K562 (cell line): Measurements from ENCODE around the gene CHCHD1. TPM values are rescaled to one million over a fixed set of nuclear protein-coding genes. Genes with fewer than 3 reads are reported as not detected.

Source experiments
- CREBBP ChIP-seq: IDR thresholded peaks from one replicate; pipeline ENCODE4 v1.6.1; 2012; ENCODE audit warnings: low read depth, mild to moderate bottlenecking, control low read depth, inconsistent platforms, low read length
- DMBX1 ChIP-seq: fragments of 250-450 bp; sonication (Bioruptor Pico); IDR thresholded peaks from 2 replicates; pipeline ENCODE4 v1.8.0; 2022; ENCODE audit warnings: inconsistent platforms, mild to moderate bottlenecking, moderate library complexity, borderline replicate concordance
- ID3 ChIP-seq, 2 experiments: fragments of 250-450 bp in 1 of 2; fragments of 450-650 bp in 1 of 2; sonication (Bioruptor Pico) in 1 of 2; IDR thresholded peaks; 2 replicates each; pipeline versions ENCODE4 v1.6.1 to v1.8.0; 2016 to 2021; ENCODE audit warnings: mild to moderate bottlenecking in 2 of 2, moderate library complexity in 2 of 2, missing compliant biosample characterization in 1 of 2, missing genetic modification characterization in 1 of 2
- MAFF ChIP-seq: IDR thresholded peaks from 2 replicates; pipeline ENCODE4 v1.6.1; 2012; ENCODE audit warnings: low read length, improper control_type of control experiment
- MBD2 ChIP-seq: sonication (generic); IDR thresholded peaks from 2 replicates; pipeline ENCODE4 v1.6.1; 2016; ENCODE audit warnings: low read depth, borderline replicate concordance
- MED1 ChIP-seq: sonication (generic); formaldehyde crosslinking; IDR thresholded peaks from 2 replicates; pipeline ENCODE4 v1.8.1; 2023; ENCODE audit warnings: missing genetic modification reagents, borderline replicate concordance
- NFIX ChIP-seq: fragments of 250-450 bp; sonication (Bioruptor Pico); IDR thresholded peaks from 2 replicates; pipeline ENCODE4 v1.4.0; 2020; ENCODE audit warnings: low read depth, mild to moderate bottlenecking, moderate library complexity
- PHF8 ChIP-seq: fragments of 200-600 bp; sonication (generic); IDR thresholded peaks from 2 replicates; pipeline ENCODE4 v1.6.1; 2012; ENCODE audit warnings: mixed run types, mild to moderate bottlenecking, inconsistent platforms, low read length, moderate library complexity, borderline replicate concordance
- RAD21 ChIP-seq, 2 experiments: fragments of 250-450 bp in 1 of 2; fragments of 450-650 bp in 1 of 2; sonication (Bioruptor Pico) in 1 of 2; formaldehyde crosslinking in 1 of 2; IDR thresholded peaks in 1 of 2; conservative IDR thresholded peaks in 1 of 2; 2 replicates each; pipeline versions ENCODE4 v1.4.0 to v1.8.0; 2020 to 2022; ENCODE audit warnings: mild to moderate bottlenecking in 2 of 2, moderate library complexity in 1 of 2
- SMAD1 ChIP-seq: fragments of 150-350 bp; IDR thresholded peaks from 2 replicates; pipeline ENCODE4 v1.6.1; 2014; ENCODE audit warnings: low read length, low read depth; ENCODE audit not compliant: partially characterized antibody
- STAT6 ChIP-seq: sonication (generic); formaldehyde crosslinking; IDR thresholded peaks from 2 replicates; pipeline ENCODE4 v1.8.1; 2023; ENCODE audit warnings: mild to moderate bottlenecking, missing genetic modification reagents
- TAF15 ChIP-seq: fragments of 200-400 bp; formaldehyde crosslinking; IDR thresholded peaks from 2 replicates; pipeline ENCODE4 v1.6.1; 2017; ENCODE audit warnings: mild to moderate bottlenecking, low read depth, low read length, moderate library complexity
- TCF7L2 ChIP-seq: fragments of 150-350 bp; IDR thresholded peaks from 2 replicates; pipeline ENCODE4 v1.6.1; 2016; ENCODE audit warnings: low read depth, mild to moderate bottlenecking, low read length, moderate library complexity
- TSHZ1 ChIP-seq: fragments of 250-450 bp; sonication (Bioruptor Pico); IDR thresholded peaks from 2 replicates; pipeline ENCODE4 v1.4.0; 2020; ENCODE audit warnings: mild to moderate bottlenecking, moderate library complexity
- ZBTB8A ChIP-seq: fragments of 450-650 bp; IDR thresholded peaks from 2 replicates; pipeline ENCODE4 v1.6.1; 2018; ENCODE audit warnings: mild to moderate bottlenecking, moderate library complexity; ENCODE audit not compliant: partially characterized antibody
- ZKSCAN1 ChIP-seq: fragments of 150-350 bp; IDR thresholded peaks from 2 replicates; pipeline ENCODE4 v1.6.1; 2016; ENCODE audit warnings: low read depth, low read length
- ZNF347 ChIP-seq: fragments of 450-650 bp; formaldehyde crosslinking; IDR thresholded peaks from 2 replicates; pipeline ENCODE4 v1.4.0; 2020; ENCODE audit warnings: low read depth, mild to moderate bottlenecking, moderate library complexity
- polyA plus RNA-seq, 8 experiments: library from polyadenylated mRNA; depleted of rRNA in 4 of 8; stranded (reverse) in 5 of 8; unstranded in 3 of 8; fragments of >200 nt; fragmentation: Nextera tagmentation in 2 of 8; fragmentation: Illumina TruSeq in 1 of 8; extraction: Ambion mirVana in 2 of 8; extraction: Trizol in 1 of 8; gene quantifications; 2 replicates each; pipeline versions ENCODE4 v1.2.1 to v1.2.3, GENCODE V29; 2011 to 2014; ENCODE audit warnings: inconsistent platforms in 1 of 8, missing spikeins in 1 of 8
- total RNA-seq, 7 experiments: library from RNA; depleted of rRNA in 6 of 7; stranded (reverse); fragments of >200 nt in 6 of 7; fragmentation: Illumina TruSeq in 2 of 7; extraction: Trizol in 2 of 7; gene quantifications; 2 replicates each; pipeline versions ENCODE4 v1.2.1 to v1.2.3, GENCODE V29; 2011 to 2021; ENCODE audit warnings: low replicate concordance in 1 of 7
- TF ChIP-seq, protein P1 (sequence below): sonication (generic); formaldehyde crosslinking; IDR thresholded peaks from 2 replicates; pipeline ENCODE4 v1.8.0; 2022; ENCODE audit warnings: mild to moderate bottlenecking, missing genetic modification reagents

Gene CHCHD1
- total and polyA plus RNA-seq, 9 of the 15 experiments (the other 6 are each of a cell fraction or from before 2014, with no cell fraction given): 52.9 to 126 (median 83.4) TPM

GRCh38 chr10:73772281-73773151 is 9.3 kb upstream of the CHCHD1 start (continued):
- peak; percentile 36; the same call in 1 of the 2 replicates for TF ChIP-seq STAT6 (CRISPR knock-in tag)
- TF ChIP-seq CREBBP: no peak
- TF ChIP-seq MAFF: no peak
- TF ChIP-seq ZKSCAN1: no peak; the same call in 1 of the 2 replicates
- no peak for TF ChIP-seq TCF7L2
- TF ChIP-seq MBD2: peak; percentile 53; the same call in 1 of the 2 replicates
- no peak for TF ChIP-seq MED1 (CRISPR knock-in tag)
- TF ChIP-seq, protein P1, sequence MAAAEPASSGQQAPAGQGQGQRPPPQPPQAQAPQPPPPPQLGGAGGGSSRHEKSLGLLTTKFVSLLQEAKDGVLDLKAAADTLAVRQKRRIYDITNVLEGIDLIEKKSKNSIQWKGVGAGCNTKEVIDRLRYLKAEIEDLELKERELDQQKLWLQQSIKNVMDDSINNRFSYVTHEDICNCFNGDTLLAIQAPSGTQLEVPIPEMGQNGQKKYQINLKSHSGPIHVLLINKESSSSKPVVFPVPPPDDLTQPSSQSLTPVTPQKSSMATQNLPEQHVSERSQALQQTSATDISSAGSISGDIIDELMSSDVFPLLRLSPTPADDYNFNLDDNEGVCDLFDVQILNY: peak; percentile 78; the same call in 1 of the 2 replicates
- peak; percentile 69; the same call in 1 of the 2 replicates for TF ChIP-seq DMBX1 (CRISPR knock-in tag)
- TF ChIP-seq ID3 (CRISPR knock-in tag; IDR thresholded peaks at IDR 0.05): no peak
- peak; percentile 90; the same call in 1 of the 2 replicates for TF ChIP-seq ID3 (tag; IDR thresholded peaks at IDR 0.05)
- TF ChIP-seq TSHZ1 (CRISPR knock-in tag): 0 out of 2 replicates have a peak, but pooled peaks have one; percentile 44
- no peak for TF ChIP-seq ZBTB8A
- TF ChIP-seq RAD21 (CRISPR knock-in tag; conservative IDR thresholded peaks at IDR 0.05 in 1 of 2, IDR thresholded peaks at IDR 0.05 in 1 of 2): peak; percentile 9 to 20; a peak in 2 of 4 replicates
- no peak for TF ChIP-seq ZNF347
- no peak for TF ChIP-seq TAF15
- TF ChIP-seq SMAD1: no peak
- peak; percentile 77; the same call in 1 of the 2 replicates for TF ChIP-seq PHF8
- no peak for TF ChIP-seq NFIX (CRISPR knock-in tag)
